VCaP (cell line): ENCODE data around the gene SLC23A3.

Source experiments
- H3K27ac ChIP-seq: fragments of 450-650 bp; 2 replicates; pipeline ENCODE4 v1.5.1; 2017
- TF ChIP-seq, protein P1 (sequence below): fragments of 450-650 bp; conservative IDR thresholded peaks from 2 replicates; pipeline ENCODE4 v1.5.1; 2017; ENCODE audit warnings: mild to moderate bottlenecking, moderate library complexity

Gene SLC23A3

DNA sequence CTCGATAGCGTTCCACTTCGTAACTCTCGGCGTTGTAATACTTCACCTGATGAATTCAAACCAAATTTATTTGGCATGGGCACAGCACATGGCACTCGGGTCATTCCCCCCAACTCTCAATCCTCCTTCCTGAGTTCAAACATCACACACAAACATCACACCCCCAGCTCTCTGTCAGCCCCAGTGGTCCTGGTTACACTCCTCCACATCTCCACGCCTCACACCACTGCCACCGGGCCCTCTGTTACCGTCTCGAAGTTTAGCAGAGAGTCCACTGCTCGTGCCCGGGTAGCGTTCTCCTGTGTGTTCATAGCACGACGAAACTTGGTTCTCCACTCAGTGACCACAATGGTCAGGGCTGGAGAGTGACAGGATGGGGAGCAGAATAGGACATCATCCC is 44.3 kb upstream of the SLC23A3 start:
- TF ChIP-seq, protein P1, sequence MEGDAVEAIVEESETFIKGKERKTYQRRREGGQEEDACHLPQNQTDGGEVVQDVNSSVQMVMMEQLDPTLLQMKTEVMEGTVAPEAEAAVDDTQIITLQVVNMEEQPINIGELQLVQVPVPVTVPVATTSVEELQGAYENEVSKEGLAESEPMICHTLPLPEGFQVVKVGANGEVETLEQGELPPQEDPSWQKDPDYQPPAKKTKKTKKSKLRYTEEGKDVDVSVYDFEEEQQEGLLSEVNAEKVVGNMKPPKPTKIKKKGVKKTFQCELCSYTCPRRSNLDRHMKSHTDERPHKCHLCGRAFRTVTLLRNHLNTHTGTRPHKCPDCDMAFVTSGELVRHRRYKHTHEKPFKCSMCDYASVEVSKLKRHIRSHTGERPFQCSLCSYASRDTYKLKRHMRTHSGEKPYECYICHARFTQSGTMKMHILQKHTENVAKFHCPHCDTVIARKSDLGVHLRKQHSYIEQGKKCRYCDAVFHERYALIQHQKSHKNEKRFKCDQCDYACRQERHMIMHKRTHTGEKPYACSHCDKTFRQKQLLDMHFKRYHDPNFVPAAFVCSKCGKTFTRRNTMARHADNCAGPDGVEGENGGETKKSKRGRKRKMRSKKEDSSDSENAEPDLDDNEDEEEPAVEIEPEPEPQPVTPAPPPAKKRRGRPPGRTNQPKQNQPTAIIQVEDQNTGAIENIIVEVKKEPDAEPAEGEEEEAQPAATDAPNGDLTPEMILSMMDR: no peak
- no peak overlapping the region; the same call in 1 of the 2 replicates for H3K27ac ChIP-seq

DNA sequence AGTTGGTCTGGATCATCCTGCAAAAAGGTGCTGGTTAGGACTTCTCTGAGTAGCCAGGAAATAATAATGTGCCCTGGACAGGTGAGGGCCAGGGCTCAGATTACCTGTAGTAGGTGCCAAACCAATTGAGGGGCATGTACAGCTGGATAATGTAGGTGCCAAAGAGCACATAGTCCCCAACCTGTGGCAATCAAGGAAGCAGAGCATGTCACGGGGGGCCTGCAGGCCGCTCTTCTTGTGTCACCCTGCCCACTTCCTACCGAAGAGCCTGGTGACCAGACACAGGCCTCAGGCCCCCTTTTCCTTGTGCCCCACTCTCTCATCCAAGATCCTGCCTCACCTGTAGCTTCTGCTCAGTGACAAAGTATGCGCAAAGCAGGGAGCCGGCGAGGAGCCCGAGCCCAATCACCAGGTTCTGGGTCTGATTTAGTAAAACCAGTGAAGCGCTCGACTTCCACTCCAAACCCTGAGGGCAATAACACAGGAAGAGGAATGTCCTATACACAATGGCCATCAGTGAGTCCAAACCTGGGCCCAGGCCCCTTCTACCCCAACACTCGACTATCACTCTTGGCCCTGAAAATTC is 43.8 kb upstream of the SLC23A3 start:
- H3K27ac ChIP-seq: no peak overlapping the region
- TF ChIP-seq, protein P1: no peak

DNA sequence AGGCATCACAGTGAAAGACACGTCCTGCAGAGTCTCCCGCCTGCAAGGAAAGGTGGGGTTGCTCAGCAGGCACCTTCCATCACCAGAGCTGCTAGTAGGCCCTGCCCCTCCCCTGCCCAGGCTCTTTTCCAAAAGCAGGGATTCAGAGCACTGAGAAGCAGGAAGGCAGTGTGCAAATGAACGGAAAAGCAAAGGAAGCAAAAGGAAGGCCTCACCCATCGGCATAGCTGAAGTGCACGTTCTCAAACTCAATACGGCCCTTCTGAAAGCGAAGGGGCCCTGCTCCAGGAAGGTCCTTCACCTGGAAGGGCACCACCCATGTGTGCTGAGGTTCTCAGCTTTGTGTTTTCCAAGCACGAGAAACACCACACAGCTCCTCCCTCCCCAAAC is 43.2 kb upstream of the SLC23A3 start:
- no peak overlapping the region for H3K27ac ChIP-seq
- TF ChIP-seq, protein P1: no peak

DNA sequence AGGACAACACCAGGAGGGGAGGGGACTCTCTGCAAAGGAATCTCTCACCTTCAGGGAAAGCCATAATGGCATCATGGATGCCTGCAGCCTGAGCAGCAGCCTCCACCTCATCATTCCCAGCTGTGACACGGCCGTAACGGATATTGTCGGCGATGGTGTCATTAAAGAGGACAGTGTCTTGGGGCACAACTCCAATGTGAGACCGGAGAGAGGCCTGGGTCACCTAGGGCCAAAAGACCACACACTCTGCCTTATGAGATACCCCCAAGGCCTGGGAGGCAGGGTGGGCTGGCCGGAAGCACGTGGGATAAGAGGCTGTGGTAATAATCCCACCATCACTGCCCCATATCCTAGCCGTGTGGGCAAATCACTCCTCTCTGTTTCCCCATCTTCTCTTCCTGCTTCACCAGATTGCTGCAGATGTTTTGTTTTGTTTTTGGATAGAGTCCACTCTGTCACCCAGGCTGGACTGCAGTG is 41.1 kb upstream of the SLC23A3 start:
- TF ChIP-seq, protein P1: no peak
- peak overlapping the region; percentile 9; the same call in 1 of the 2 replicates for H3K27ac ChIP-seq

DNA sequence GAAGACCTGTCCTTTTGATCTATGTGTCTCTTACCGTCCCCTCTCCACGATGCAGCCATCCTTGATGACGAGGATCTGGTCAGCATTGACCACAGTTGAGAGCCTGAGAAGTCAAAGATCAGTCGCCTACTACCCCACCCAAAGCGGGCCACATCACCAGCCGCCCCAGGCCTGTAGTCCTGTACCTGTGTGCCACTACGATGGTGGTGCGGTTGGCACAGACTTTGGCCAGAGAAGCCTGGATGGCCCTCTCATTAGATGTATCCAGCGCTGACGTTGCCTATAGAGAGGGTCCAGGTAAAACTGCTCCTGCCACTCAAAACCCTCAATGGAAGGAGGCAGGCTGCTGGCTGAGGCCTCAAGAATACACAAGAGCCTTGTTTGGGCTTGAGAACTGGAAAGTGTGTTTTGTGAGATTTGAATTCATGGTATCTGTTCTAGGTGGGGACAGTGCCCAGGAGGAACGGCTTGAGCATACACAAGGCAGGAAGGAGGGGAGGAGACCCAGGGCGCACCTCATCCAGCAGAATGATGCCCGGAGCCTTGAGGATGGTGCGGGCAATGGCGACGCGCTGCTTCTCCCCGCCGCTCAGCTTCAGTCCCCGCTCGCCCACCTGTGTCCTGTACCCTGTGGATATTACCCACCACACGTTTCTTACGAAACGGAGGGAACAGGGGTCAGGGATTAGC is 40.5 kb upstream of the SLC23A3 start:
- TF ChIP-seq, protein P1: no peak
- peak overlapping the region; percentile 9; the same call in 1 of the 2 replicates for H3K27ac ChIP-seq

DNA sequence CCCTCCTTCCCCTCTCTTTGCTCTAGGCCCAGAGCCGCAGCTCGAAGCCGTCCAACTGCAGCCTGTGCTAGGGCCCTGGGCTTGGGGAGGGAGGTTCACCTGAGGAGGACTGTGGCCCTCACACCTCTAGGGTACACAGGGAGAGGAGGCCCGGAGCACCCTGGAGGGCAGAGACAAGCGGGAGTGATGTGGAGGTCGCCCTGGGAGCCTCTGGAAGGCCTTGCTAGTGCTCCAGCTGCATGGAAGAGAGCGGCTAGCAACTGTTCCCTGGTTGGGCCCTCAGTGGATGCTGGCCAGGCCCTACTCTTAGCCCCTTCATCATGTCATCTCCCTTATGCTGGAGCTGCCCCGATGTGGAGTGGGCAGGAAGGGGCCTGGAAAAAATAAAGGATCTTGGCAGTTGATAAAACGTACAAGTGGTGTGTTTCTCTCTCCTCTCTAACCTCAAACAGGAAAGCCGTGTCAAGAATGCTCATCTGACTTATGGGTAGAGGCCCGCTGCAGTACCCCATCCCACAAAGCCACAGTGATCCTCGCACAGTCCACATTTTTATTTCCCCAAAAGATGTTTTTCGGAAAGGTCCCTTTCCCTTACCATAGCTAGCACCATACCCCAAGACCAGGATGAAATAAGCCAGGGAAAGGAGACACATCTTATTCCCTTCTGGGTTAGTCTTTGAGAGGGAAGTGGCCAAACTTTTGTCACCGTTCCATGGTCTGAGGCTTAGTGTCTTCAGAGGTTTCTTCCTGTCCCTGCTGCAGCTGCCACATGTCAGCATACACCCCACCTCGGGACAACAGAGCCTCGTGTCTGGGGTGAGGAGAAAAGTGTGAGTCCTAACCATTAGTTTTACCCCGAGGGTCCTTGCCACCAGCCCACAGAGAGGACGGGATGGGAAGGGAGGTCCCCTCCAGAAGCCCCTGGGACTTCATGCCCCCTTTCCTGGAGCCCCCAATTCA is 39.7 kb upstream of the SLC23A3 start:
- peak overlapping the region; percentile 89 for H3K27ac ChIP-seq
- TF ChIP-seq, protein P1: no peak
